OCI-LY3 (cell line): Measurements from ENCODE around the gene KRTAP4-8.
"Not testable (repeated sequence)": the region's sequence is repeated elsewhere in the genome, so short reads cannot be mapped to it uniquely, and the experiment has no call there.

ENCODE experiments used
- H2AFZ ChIP-seq: fragments of 200-600, 300-600 bp; shearing (Covaris generic); 2 replicates; pipeline ENCODE4 v1.6.0; 2014; ENCODE audit warnings: antibody characterized with exemption, low read depth, low read length
- H3K27ac ChIP-seq: fragments of 200-600, 300-600 bp; sonication (generic); 2 replicates; pipeline ENCODE4 v1.5.1; 2014; ENCODE audit warnings: mild to moderate bottlenecking, low read length, moderate library complexity, mixed read lengths
- H3K27me3 ChIP-seq: fragments of 200-600, 300-600 bp; sonication (generic); 2 replicates; pipeline ENCODE4 v1.6.1; 2014; ENCODE audit warnings: low read depth, low read length, mixed read lengths
- H3K36me3 ChIP-seq: fragments of 200-600, 300-600 bp; sonication (generic); replicated peaks from 2 replicates; pipeline ENCODE3; 2014; ENCODE audit warnings: low read depth, low read length, mixed read lengths
- H3K4me1 ChIP-seq: fragments of 300-600, 200-600 bp; sonication (generic); 2 replicates; pipeline ENCODE4 v1.6.1; 2014; ENCODE audit warnings: low read length, mixed read lengths
- H3K4me2 ChIP-seq: fragments of 200-600, 300-600 bp; sonication (generic); 2 replicates; pipeline ENCODE4 v1.6.1; 2014; ENCODE audit warnings: low read length, mixed read lengths
- H3K4me3 ChIP-seq: fragments of 300-600, 200-600 bp; sonication (generic); 2 replicates; pipeline ENCODE4 v1.5.1; 2014; ENCODE audit warnings: antibody characterized with exemption, mild to moderate bottlenecking, low read length, moderate library complexity
- H3K79me2 ChIP-seq: fragments of 300-600, 200-600 bp; shearing (Covaris generic); 2 replicates; pipeline ENCODE4 v1.6.1; 2014; ENCODE audit warnings: mild to moderate bottlenecking, low read length, mixed read lengths
- H3K9ac ChIP-seq: fragments of 300-600, 200-600 bp; shearing (Covaris generic); 2 replicates; pipeline ENCODE4 v1.6.0; 2014; ENCODE audit warnings: mild to moderate bottlenecking, low read length, moderate library complexity
- H3K9me3 ChIP-seq: fragments of 200-600, 300-600 bp; shearing (Covaris generic); 2 replicates; pipeline ENCODE4 v1.6.1; 2014; ENCODE audit warnings: low read length, mixed read lengths; ENCODE audit not compliant: insufficient read depth
- H4K20me1 ChIP-seq: fragments of 200-600, 300-600 bp; sonication (generic); 2 replicates; pipeline ENCODE4 v1.6.1; 2016; ENCODE audit warnings: low read length, mixed read lengths; ENCODE audit not compliant: insufficient read depth
- CTCF ChIP-seq: fragments of 200-600, 300-600 bp; sonication (generic); IDR thresholded peaks from 2 replicates; pipeline ENCODE4 v1.5.1; 2014; ENCODE audit warnings: antibody characterized with exemption, low read length, low read depth
- EZH2phosphoT487 ChIP-seq: fragments of 200-600 bp; shearing (Covaris generic); IDR thresholded peaks from 2 replicates; pipeline ENCODE4 v1.6.1; 2018; ENCODE audit warnings: antibody characterized with exemption, mixed run types, low read depth

Gene KRTAP4-8

DNA sequence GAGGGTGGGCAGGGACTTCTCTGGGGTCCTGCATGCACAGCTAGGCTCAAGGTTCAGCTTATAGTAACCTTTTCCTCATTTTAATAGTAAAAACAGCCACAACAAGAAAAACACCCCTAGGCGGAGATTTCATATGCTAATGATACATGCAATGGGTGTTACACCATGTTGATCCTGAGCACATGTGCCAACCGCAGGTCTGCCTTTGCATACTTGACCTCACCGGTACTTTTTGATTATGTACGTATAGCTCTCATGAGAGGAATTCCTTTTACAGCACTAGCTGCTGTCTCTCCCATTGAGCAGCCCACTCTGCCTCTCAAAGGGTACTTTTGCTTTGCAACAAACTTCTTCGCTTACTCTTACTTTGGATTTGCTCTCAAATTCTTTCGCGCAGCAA, 1.9 kb downstream of the KRTAP4-8 start:
- Histone ChIP-seq H3K36me3 (no peaks in the 10 kb centered on the region), H3K4me2 (no peak overlapping the region), H3K9ac (no peak overlapping the region), H3K79me2 (no peaks in the 10 kb centered on the region), H3K4me1 (no peaks in the 10 kb centered on the region), H3K27me3 (no peaks in the 10 kb centered on the region), H3K27ac (no peak overlapping the region), H3K9me3 (no peaks in the 10 kb centered on the region), H4K20me1 (no peaks in the 10 kb centered on the region), H3K4me3 (no peak overlapping the region), H2AFZ (no peak overlapping the region)
- TF ChIP-seq CTCF (no peak), EZH2phosphoT487 (no peak)

DNA sequence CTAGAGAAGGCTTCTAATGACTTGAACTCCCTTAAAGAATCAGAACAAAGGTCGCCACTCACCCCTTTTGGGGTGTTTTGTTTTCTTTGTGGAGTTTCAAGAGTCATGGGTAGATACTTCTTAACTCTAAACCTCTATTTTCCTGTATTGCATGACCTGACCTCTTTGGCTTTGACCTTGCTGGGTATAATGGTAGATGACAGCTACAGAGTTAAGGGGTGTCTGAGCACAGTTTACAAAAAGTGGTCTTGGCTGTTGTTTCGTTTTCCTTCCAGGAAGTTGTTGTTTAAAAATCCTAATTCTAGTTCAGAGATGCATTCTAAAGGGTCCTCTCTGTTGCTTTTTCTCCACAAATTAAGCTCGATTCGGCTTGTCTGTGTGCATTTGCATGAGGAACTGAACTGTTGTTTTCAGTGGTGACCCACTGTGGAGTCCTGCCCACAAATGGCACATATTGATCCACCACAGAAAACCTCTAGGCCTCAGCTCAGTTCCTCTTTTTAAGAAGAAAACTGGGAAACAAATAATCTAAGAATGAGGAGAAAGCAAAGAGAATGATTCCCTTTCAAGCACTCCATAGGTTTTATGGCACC, 9.1 kb downstream of the KRTAP4-8 start:
- not testable (repeated sequence) for H3K36me3 ChIP-seq, H2AFZ ChIP-seq, H4K20me1 ChIP-seq, H3K9me3 ChIP-seq, H3K4me1 ChIP-seq, H3K4me2 ChIP-seq, H3K79me2 ChIP-seq, H3K4me3 ChIP-seq, H3K9ac ChIP-seq, H3K27ac ChIP-seq, H3K27me3 ChIP-seq

DNA sequence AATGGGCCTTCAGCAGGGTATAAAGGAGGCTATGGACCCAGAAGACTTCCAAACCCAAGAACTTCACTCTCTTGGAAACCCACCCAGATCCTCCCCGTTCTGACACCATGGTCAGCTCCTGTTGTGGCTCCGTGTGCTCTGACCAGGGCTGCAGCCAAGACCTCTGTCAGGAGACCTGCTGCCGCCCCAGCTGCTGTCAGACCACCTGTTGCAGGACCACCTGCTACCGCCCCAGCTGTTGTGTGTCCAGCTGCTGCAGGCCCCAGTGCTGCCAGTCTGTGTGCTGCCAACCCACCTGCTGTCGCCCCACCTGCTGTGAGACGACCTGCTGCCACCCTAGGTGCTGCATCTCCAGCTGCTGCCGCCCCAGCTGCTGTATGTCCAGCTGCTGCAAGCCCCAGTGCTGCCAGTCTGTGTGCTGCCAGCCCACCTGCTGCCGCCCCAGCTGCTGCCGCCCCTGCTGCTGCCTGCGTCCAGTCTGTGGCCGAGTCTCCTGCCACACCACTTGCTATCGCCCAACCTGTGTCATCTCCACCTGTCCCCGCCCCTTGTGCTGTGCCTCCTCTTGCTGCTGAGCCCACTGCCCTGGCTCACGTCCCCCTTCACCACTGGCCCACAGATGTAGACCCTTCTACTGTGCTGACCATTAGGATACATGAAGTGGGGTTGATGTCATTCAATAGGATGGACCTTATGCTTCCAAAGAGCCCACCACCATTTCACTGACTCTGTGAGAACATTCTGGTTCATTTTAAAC, 13.7 kb downstream of the KRTAP4-8 start, which contains the start of gene KRTAP4-7:
Gene KRTAP4-7, plus strand, starts transcription at position 51 of the 757 bp plus-strand sequence. Its CDS starts 57 bp downstream, at position 108.
- H3K79me2 ChIP-seq, H3K36me3 ChIP-seq, H3K9ac ChIP-seq, H3K9me3 ChIP-seq, H3K27me3 ChIP-seq, H3K27ac ChIP-seq, H2AFZ ChIP-seq, H4K20me1 ChIP-seq, H3K4me2 ChIP-seq, H3K4me1 ChIP-seq, H3K4me3 ChIP-seq: not testable (repeated sequence)

GRCh38 chr17:41083427-41083826, 14.5 kb downstream of the KRTAP4-8 start:
- not testable (repeated sequence) for H3K9me3 ChIP-seq, H3K4me2 ChIP-seq, H2AFZ ChIP-seq, H3K9ac ChIP-seq, H3K36me3 ChIP-seq, H3K27ac ChIP-seq, H3K4me3 ChIP-seq, H3K27me3 ChIP-seq, H3K4me1 ChIP-seq, H4K20me1 ChIP-seq, H3K79me2 ChIP-seq

DNA sequence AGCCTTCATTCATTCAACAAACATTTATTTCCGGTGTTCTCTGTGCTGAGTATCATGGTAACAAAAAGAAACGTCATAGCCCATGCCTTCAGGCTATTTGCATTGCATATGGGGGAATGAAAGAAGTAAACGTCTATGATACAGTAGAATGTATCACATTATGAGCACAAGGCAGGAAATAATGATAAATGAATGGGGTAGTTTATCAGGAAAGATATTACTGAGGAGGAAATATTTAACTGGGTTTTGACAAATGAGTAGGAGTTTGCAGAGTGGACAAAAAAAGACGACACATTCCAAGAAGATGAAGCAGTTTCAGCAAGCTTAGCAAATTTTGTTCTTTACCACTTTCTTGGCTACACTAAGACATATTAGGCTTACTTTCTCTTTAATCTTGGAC, 15.3 kb downstream of the KRTAP4-8 start:
- peaks cover 4% of the 10 kb centered on the region for H3K27me3 ChIP-seq
- H3K4me2 ChIP-seq, result no peak overlapping the region
- H4K20me1 ChIP-seq, result no peaks in the 10 kb centered on the region
- H3K79me2 ChIP-seq, result no peaks in the 10 kb centered on the region
- H3K36me3 ChIP-seq, result no peaks in the 10 kb centered on the region
- no peak overlapping the region for H2AFZ ChIP-seq
- TF ChIP-seq CTCF (no peak), EZH2phosphoT487 (no peak)
- no peaks in the 10 kb centered on the region for H3K4me1 ChIP-seq
- no peak overlapping the region for H3K27ac ChIP-seq
- H3K9ac ChIP-seq, result no peak overlapping the region
- no peak overlapping the region for H3K4me3 ChIP-seq
- H3K9me3 ChIP-seq, result no peaks in the 10 kb centered on the region
